Testis (tissue), 3 donors: ENCODE data around the gene PROZ. TPM values are rescaled to one million over a fixed set of nuclear protein-coding genes. Genes with fewer than 3 reads are reported as not detected.

Source experiments
- DNase-seq: peaks from one replicate; pipeline ENCODE4 v3.0.0-alpha.2; 2019
- H3K27ac ChIP-seq, 2 donors: fragments of 200-600 bp; sonication (generic); one replicate each; pipeline ENCODE4 v1.5.1; 2019
- H3K27me3 ChIP-seq: fragments of 200-600 bp; sonication (generic); one replicate; pipeline ENCODE4 v1.5.1; 2019
- H3K36me3 ChIP-seq: fragments of 200-600 bp; sonication (generic); one replicate; pipeline ENCODE4 v1.5.1; 2017; ENCODE audit warnings: low read depth; ENCODE audit errors: missing control alignments
- H3K4me1 ChIP-seq: fragments of 200-600 bp; sonication (generic); one replicate; pipeline ENCODE4 v1.5.1; 2019
- H3K4me3 ChIP-seq, 2 donors: fragments of 200-600 bp; sonication (generic); one replicate each; pipeline ENCODE4 v1.5.1; 2017 to 2019
- H3K9me3 ChIP-seq: fragments of 200-600 bp; sonication (generic); one replicate; pipeline ENCODE4 v1.5.1; 2017
- CTCF ChIP-seq, 3 experiments: fragments of 450-650 bp in 2 of 3; fragments of 200-600 bp in 1 of 3; sonication (generic) in 1 of 3; IDR thresholded peaks; one replicate each; pipeline ENCODE4 v1.5.1; 2016 to 2019; ENCODE audit warnings: antibody characterized with exemption in 3 of 3, mild to moderate bottlenecking in 2 of 3, moderate library complexity in 1 of 3
- POLR2A ChIP-seq: fragments of 450-650 bp; IDR thresholded peaks from one replicate; pipeline ENCODE4 v1.6.1; 2017; ENCODE audit warnings: antibody characterized with exemption, mild to moderate bottlenecking, moderate library complexity
- WGBS, 2 donors: methylation state at CpG; one replicate each; pipeline ENCODE4 v1.1.5; 2018; 5-methylcytosine and 5-hydroxymethylcytosine counted together
- intact Hi-C: fragments of 100-400 bp; cut with DNase I; formaldehyde crosslinking; loops from one replicate; pipeline ENCODE4 v1.15.1; 2023; ENCODE audit warnings: low total_unique reads
- polyA plus RNA-seq: library from polyadenylated mRNA; stranded (reverse); fragments of 350-450 nt; fragmentation: Illumina TruSeq; extraction: RNeasy Lipid Tissue Mini Kit (QIAGEN cat#74804); gene quantifications from one replicate; pipeline ENCODE4 v1.2.3, GENCODE V29; 2014; ENCODE audit warnings: low read depth, low replicate concordance; ENCODE audit not compliant: insufficient read depth
- total RNA-seq, 2 donors: library from RNA; depleted of rRNA; stranded (reverse); fragments of >200 nt; gene quantifications; one replicate each; pipeline ENCODE4 v1.2.3, GENCODE V29; 2016

PROZ gene
- total and polyA plus RNA-seq, 3 donors from 2014 or later = 0.42 to 0.81 (median 0.63) TPM

- 66 to 79% methylated on average over 9 of the region's 9 CpGs for WGBS, 2 donors
- no peaks in the 10 kb centered on the region for H3K27me3 ChIP-seq
- H3K9me3 ChIP-seq = no peaks in the 10 kb centered on the region
- H3K4me3 ChIP-seq = no peak overlapping the region
- TF ChIP-seq CTCF (IDR thresholded peaks at IDR 0.05) = no peak
- TF ChIP-seq POLR2A = no peak
- intact Hi-C loops = no loop called here
- no peaks in the 10 kb centered on the region for H3K4me1 ChIP-seq
- DNase-seq = no peak
- H3K27ac ChIP-seq = no peak overlapping the region
- H3K36me3 ChIP-seq = no peaks in the 10 kb centered on the region
These were observed 45.3 kb upstream of the PROZ start for GRCh38 chr13:113112893-113113845.

- Histone ChIP-seq H3K36me3 (no peaks in the 10 kb centered on the region), H3K27me3 (no peaks in the 10 kb centered on the region), H3K4me3 (no peak overlapping the region), H3K27ac (no peak overlapping the region), H3K9me3 (no peaks in the 10 kb centered on the region), H3K4me1 (no peaks in the 10 kb centered on the region)
- no peak for TF ChIP-seq CTCF (IDR thresholded peaks at IDR 0.05)
- TF ChIP-seq POLR2A = no peak
- intact Hi-C loops = no loop called here
- DNase-seq = no peak
- WGBS, 2 donors = 96 to 98% methylated on average over 8 of the region's 8 CpGs
These were observed 44.6 kb upstream of the PROZ start for GRCh38 chr13:113113846-113114271.

- no peaks in the 10 kb centered on the region for H3K27me3 ChIP-seq
- DNase-seq = peak; percentile 11
- H3K9me3 ChIP-seq = no peaks in the 10 kb centered on the region
- H3K4me3 ChIP-seq = no peak overlapping the region
- TF ChIP-seq POLR2A (no peak), CTCF (IDR thresholded peaks at IDR 0.05) (no peak)
- intact Hi-C loops = no loop called here
- WGBS, 2 donors = 80 to 88% methylated on average over 12 to 17 of the region's 17 CpGs
- H3K27ac ChIP-seq = no peak overlapping the region
- H3K36me3 ChIP-seq = no peaks in the 10 kb centered on the region
- no peaks in the 10 kb centered on the region for H3K4me1 ChIP-seq
These were observed 43.7 kb upstream of the PROZ start for GRCh38 chr13:113114511-113115362.

- H3K27me3 ChIP-seq = no peaks in the 10 kb centered on the region
- TF ChIP-seq POLR2A = no peak
- no peak for TF ChIP-seq CTCF (IDR thresholded peaks at IDR 0.05)
- DNase-seq = peak; percentile 12
- no peaks in the 10 kb centered on the region for H3K36me3 ChIP-seq
- H3K27ac ChIP-seq = no peak overlapping the region
- no peaks in the 10 kb centered on the region for H3K9me3 ChIP-seq
- no peaks in the 10 kb centered on the region for H3K4me1 ChIP-seq
- 87 to 90% methylated on average over 2 to 19 of the region's 21 CpGs for WGBS, 2 donors
- no peak overlapping the region for H3K4me3 ChIP-seq
- intact Hi-C loops = no loop called here
These were observed 42.9 kb upstream of the PROZ start for GRCh38 chr13:113115363-113116205.
